ENCODE measurements around the gene TPR.

GRCh38 chr1:186375929-186376319, 871 bp upstream of the TPR start:
- TF ChIP-seq CTCF (IDR thresholded peaks at IDR 0.05) (no peak), POLR2AphosphoS5 (IDR thresholded peaks at IDR 0.05) (no peak), EP300 (IDR thresholded peaks at IDR 0.05) (no peak)

Measured in gastroesophageal sphincter (tissue), 3 donors.